ENCODE data around the gene ODAD3. TPM values are rescaled to one million over a fixed set of nuclear protein-coding genes. Genes with fewer than 3 reads are reported as not detected.
A peak's percentile ranks its signal among the peaks of the same experiment; 100 is the strongest.
"Not testable (repeated sequence)": the region's sequence is repeated elsewhere in the genome, so short reads cannot be mapped to it uniquely, and the experiment has no call there.

The ODAD3 gene
- total RNA-seq, 1 experiment from 2014 or later = 0.39 TPM

DNA sequence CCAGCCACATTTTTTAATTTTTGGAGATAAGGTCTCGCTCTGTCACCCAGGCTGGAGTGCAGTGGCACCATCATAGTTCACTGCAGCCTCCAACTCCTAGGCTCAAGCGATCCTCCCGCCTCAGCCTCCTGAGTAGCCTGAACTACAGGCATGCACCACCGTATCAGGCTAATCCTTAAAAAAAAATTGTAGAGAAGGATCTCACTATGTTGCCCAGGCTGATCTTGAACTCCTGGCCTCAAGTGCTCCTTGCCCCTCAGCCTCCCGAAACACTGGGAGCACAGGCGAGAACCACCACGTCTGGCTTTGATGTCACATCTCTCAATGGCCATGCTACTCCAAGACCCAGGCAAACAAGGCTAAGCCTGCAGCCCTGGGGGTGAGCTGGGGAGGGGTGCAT is 21.7 kb upstream of the ODAD3 start:
- no peaks in the 10 kb centered on the region for H3K27me3 ChIP-seq (ENCODE audit: insufficient read depth, low read depth)
- no peak for TF ChIP-seq CTCF (conservative IDR thresholded peaks at IDR 0.05)
- ChIA-PET CTCF (no interaction called here), POLR2A (ENCODE audit: unreplicated experiment) (no interaction called here)
- no peaks in the 10 kb centered on the region for H3K36me3 ChIP-seq (ENCODE audit: low read depth)
- no peak overlapping the region for H3K4me3 ChIP-seq
- no peaks in the 10 kb centered on the region for H3K79me2 ChIP-seq (ENCODE audit: low read depth)
- intact Hi-C loops (cut with micrococcal nuclease; ENCODE audit: unreplicated experiment) = no loop called here
- no peak overlapping the region for H3K27ac ChIP-seq
- BruUV-seq (replicated peaks) = no TSS peak
- H3K4me1 ChIP-seq (replicated peaks; ENCODE audit: insufficient read depth) = no peaks in the 10 kb centered on the region
- no peaks in the 10 kb centered on the region for H3K9me3 ChIP-seq (ENCODE audit: insufficient read depth, low read depth)
- H4K20me1 ChIP-seq (ENCODE audit: insufficient read depth) = no peaks in the 10 kb centered on the region
- peaks cover 9% of the 10 kb centered on the region; the same call in 1 of the 2 replicates for H3F3A ChIP-seq (ENCODE audit: insufficient read depth, low read depth)
- no peak overlapping the region for H2AFZ ChIP-seq
- no peak for DNase-seq
- H3K4me2 ChIP-seq = no peak overlapping the region
- no peaks in the 10 kb centered on the region for H3K9me2 ChIP-seq (ENCODE audit: insufficient read depth)

DNA sequence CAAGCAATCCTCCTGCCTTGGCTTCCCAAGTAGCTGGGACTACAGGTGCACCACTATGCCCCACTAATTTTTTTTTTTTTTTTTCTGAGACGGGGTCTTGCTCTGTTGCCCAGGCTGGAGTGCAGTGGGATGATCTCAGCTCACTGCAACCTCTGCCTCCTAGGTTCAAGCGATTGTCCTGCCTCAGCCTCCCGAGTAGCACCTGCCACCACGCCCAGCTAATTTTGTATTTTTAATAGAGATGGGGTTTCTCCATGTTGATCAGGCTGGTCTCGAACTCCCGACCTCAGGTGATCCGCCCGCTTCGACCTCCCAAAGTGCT is 20.3 kb upstream of the ODAD3 start:
- H3K36me3 ChIP-seq (ENCODE audit: low read depth); H3K79me2 ChIP-seq (ENCODE audit: low read depth); BruUV-seq (replicated peaks); DNase-seq; H3K27me3 ChIP-seq (ENCODE audit: insufficient read depth, low read depth); H3F3A ChIP-seq (ENCODE audit: insufficient read depth, low read depth); H3K4me3 ChIP-seq; H3K4me2 ChIP-seq; H3K9me2 ChIP-seq (ENCODE audit: insufficient read depth); H3K27ac ChIP-seq; H4K20me1 ChIP-seq (ENCODE audit: insufficient read depth); intact Hi-C loops (cut with micrococcal nuclease; ENCODE audit: unreplicated experiment); H2AFZ ChIP-seq; CTCF ChIA-PET; POLR2A ChIA-PET (ENCODE audit: unreplicated experiment); H3K4me1 ChIP-seq (replicated peaks; ENCODE audit: insufficient read depth); H3K9me3 ChIP-seq (ENCODE audit: insufficient read depth, low read depth): not testable (repeated sequence)

DNA sequence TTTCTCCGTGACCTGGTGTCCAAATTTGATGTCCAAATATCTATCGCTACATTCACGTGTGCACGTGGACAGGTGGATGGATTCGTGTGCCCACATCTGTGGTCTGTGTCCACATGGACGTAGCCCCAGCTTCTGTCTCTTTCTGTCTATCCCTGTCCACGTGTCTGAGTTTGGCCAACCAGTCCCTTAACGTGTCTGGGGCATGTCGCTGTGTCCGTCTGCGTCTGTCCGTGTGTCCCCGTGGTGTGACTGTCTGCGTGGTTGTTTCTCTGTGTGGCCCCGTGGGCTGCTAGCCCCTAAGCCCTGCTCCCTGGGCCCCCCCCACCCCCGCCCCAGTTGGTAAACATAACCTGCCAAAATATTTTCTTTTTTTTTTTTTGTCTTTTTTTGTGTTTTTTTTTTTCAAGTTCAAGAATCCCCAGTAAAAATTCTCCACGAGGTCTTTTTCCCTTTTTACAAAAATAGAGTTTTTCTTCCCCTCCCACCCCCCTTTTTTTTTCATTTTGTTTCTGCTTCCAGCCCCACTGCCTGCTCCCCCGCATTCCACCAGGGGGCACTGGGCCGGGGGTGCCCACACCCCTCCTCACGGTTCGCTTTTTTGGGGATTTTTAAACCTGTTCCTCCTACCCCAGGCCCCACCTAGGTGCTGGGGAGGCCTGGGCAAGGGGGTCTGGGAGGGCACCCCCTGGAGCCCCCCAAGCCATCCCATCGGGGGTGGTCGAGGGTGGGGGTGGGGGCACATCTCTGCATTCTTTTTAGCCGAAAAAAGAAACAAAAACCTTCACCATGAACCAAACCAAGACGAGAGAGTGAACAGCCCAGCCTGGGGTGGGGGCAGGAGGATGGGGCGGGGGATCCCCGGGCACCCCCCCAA is 18.8 kb upstream of the ODAD3 start:
- Histone ChIP-seq H3K4me3 (no peak overlapping the region), H4K20me1 (ENCODE audit: insufficient read depth) (no peaks in the 10 kb centered on the region), H3K9me3 (ENCODE audit: insufficient read depth, low read depth) (no peaks in the 10 kb centered on the region), H3K4me2 (no peak overlapping the region), H3K79me2 (ENCODE audit: low read depth) (no peaks in the 10 kb centered on the region), H2AFZ (no peak overlapping the region), H3K36me3 (ENCODE audit: low read depth) (no peaks in the 10 kb centered on the region), H3K9me2 (ENCODE audit: insufficient read depth) (no peaks in the 10 kb centered on the region), H3K4me1 (replicated peaks; ENCODE audit: insufficient read depth) (no peaks in the 10 kb centered on the region), H3K27me3 (ENCODE audit: insufficient read depth, low read depth) (no peaks in the 10 kb centered on the region), H3K27ac (no peak overlapping the region), H3F3A (ENCODE audit: insufficient read depth, low read depth) (peaks cover 17% of the 10 kb centered on the region; the same call in 1 of the 2 replicates)
- BruUV-seq (replicated peaks) = no TSS peak
- ChIA-PET CTCF (no interaction called here), POLR2A (ENCODE audit: unreplicated experiment) (no interaction called here)
- no peak for DNase-seq
- intact Hi-C loops (cut with micrococcal nuclease; ENCODE audit: unreplicated experiment) = no loop called here
- TF ChIP-seq EZH2 (IDR thresholded peaks at IDR 0.05; ENCODE audit: low read depth) (no peak), CTCF (conservative IDR thresholded peaks at IDR 0.05) (peak; percentile 64)
